ENCODE results near the gene ATOH8.

DNA sequence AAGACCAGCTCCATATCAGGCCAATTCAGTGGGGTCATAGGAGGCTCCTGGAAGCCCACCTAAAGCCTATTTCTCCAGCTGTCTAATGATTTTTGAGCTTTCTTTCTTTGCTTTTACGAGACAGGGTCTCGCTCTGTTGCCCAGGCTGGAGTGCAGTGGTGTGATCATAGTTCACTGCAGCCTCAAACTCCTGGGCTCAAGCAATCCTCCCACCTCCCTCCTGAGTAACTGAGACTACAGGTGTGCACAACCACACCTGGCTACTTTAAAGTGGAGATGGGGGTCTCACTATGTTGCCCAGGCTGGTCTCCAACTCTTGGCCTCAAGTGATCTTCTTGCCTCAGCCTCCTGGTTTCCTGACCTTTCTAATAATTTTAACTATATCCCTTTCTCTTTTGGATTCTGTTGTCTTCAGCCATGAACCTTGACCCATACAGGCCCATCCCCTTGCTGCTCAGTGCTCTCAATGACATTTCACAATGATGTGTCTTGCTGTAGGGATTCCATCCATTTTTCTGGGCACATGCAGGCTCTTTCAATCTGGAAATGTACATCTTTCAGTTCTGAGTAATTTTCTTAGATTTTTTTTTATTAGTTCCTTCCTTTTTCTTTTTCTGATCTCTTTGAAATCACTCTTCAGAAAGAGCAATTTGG, 30.0 kb upstream of the ATOH8 start:
- TF ChIP-seq POLR2AphosphoS5 (IDR thresholded peaks at IDR 0.05) = no peak
- TF ChIP-seq, protein P1, sequence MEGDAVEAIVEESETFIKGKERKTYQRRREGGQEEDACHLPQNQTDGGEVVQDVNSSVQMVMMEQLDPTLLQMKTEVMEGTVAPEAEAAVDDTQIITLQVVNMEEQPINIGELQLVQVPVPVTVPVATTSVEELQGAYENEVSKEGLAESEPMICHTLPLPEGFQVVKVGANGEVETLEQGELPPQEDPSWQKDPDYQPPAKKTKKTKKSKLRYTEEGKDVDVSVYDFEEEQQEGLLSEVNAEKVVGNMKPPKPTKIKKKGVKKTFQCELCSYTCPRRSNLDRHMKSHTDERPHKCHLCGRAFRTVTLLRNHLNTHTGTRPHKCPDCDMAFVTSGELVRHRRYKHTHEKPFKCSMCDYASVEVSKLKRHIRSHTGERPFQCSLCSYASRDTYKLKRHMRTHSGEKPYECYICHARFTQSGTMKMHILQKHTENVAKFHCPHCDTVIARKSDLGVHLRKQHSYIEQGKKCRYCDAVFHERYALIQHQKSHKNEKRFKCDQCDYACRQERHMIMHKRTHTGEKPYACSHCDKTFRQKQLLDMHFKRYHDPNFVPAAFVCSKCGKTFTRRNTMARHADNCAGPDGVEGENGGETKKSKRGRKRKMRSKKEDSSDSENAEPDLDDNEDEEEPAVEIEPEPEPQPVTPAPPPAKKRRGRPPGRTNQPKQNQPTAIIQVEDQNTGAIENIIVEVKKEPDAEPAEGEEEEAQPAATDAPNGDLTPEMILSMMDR (IDR thresholded peaks at IDR 0.05) = no peak
